ENCODE results near the gene ANKRD55.
"Not testable (repeated sequence)": the region's sequence is repeated elsewhere in the genome, so short reads cannot be mapped to it uniquely, and the experiment has no call there.

ANKRD55 gene

GRCh38 chr5:56233230-56233629 lies at the start of gene ANKRD55:
Gene ANKRD55 (minus strand): TSS chr5:56233330. CDS start chr5:56232913, 417 bp downstream.
- no peak for DNase-seq (ENCODE audit: low spot score)

GRCh38 chr5:56282216-56282615 lies 49.1 kb upstream of the ANKRD55 start:
- peak; percentile 44 for DNase-seq (ENCODE audit: low spot score)

DNA sequence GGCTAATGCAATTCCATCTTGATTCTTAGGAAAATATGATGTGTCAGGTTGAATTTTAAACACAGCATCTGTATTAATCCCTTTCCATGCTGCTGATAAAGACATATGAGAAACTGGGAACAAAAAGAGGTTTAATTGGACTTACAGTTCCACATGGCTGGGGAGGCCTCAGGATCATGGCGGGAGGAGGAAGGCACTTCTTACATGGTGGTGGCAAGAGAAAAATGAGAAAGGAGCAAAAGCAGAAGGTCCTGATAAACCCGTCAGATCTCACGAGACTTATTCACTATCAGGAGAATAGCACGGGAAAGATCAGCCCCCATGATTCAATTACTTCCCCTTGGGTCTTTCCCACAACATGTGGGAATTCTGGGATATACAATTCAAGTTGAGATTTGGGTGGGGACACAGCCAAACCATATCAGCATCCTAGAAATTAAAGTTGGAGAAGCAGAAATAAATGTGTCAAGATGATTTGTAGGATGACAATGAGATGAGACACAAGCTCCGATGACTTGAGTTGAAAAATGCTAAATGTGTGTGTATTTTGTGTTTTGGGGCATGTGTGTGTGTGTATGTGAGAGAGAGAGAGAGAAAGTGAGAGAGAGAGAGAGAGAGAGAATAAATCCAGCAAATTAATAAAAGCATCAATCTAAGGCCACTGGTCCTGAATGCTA lies 48.5 kb upstream of the ANKRD55 start:
- no peak for DNase-seq (ENCODE audit: low spot score)

- DNase-seq (ENCODE audit: low spot score), result peak; percentile 96
These were observed 46.8 kb upstream of the ANKRD55 start for GRCh38 chr5:56279979-56280378.

- DNase-seq (ENCODE audit: low spot score), result peak; percentile 13
These were observed 46.2 kb upstream of the ANKRD55 start for GRCh38 chr5:56279291-56279690.

DNA sequence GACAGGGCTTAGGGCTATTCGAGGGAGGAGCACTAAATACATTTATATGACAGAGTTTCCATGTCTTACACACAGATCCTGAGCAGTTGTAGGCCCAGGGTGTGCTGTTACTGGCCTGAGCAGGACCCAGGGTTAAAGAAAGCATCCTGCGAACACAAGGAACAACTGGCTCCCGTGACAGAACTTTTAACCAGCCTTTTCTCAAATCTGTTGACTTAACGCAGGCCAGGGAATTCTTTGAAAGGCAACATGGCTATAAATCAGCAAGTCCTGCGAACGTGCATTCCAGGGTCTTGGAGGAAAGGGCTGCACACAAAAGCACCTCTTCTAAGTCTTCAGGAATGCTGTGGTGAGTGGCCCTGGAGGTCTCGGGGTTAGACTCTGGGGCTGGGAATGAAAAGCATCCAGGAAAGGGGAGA lies 45.2 kb upstream of the ANKRD55 start:
- peak; percentile 98 for DNase-seq (ENCODE audit: low spot score)

GRCh38 chr5:56277573-56277972 lies 44.4 kb upstream of the ANKRD55 start:
- no peak for DNase-seq (ENCODE audit: low spot score)

DNA sequence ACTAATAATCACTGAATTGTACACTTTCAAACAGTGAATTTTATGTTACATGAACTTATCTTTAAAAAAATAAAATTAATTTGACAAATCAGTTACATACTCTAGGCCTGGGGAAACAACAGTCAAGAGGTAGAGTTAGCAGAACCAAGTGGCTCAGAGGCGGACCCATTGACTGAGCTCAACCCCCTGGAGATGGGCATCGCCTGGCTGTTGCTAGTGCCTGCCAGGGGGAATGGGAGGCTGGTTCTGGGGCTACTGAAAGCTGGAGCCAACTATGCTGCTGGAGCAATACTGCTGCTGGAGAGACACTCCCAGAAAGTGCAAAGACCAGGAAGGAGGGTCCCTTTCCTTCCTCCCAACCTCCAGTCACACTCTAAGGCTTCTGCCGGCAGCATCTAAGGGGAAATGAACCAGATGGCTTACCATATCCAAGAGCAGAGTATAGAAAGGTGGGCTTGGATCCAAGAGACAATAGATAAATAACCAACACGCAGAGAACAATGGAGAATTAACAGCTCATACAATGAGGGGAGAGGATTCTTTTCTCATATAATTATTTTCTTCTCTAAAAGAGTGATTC lies 40.3 kb upstream of the ANKRD55 start:
- no peak for DNase-seq (ENCODE audit: low spot score)

DNA sequence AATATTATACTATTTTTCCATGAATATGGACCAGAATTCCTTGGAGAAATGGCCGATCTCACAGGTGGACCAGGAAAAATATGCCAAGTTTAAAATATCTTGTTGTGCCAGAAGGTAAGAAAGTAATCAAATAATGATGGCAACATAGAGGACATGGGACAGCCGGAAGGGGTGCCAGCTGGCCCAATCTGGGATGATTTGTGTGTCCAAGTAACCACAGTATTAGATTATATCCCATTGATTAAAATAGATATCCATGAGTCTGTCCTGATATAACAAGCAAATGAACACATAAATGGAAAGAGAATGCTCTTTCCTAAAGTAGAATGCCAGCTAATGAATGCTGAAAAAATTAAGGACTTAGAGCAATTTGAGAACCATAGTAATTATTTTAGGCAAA lies 39.6 kb upstream of the ANKRD55 start:
- no peak for DNase-seq (ENCODE audit: low spot score)

DNA sequence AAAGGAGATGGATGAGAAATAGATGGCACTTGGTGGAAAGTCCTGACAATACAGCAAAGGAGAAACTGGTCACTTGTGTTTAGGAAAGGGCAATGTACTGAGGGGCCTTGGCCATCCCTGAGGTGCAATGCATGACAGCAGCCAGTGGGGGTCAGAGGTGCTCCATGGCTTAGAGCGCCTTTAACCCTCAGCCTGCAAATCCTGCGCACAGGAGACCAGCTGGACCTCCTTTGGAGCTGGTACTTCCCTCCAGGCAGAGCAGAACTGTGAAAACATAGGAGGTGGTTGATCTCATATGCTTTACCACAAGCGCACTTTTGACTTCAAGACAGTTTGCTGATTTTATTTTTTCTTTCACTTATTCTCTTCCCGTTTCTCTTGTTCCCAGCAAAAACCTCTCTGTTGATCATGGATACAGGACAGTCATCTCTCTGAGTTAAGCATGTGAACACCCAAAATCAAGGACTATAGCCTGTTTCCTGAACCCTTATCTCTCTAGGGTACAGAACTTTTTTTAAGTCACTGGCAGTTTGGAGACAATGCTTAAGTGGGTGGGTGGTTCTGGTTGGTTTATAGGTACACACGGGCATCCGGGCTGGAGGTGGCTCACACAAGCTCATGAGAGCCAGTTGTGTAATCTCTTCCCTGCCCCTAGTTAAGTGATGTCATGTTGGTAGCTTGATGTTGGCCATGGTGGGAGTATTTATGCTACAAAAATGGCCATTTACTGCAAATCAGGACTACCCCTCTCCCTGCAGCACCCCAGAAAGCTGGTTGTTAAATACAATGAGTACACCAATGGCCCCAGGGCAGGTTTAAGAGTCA lies 37.6 kb upstream of the ANKRD55 start:
- DNase-seq (ENCODE audit: low spot score), result peak; percentile 92

GRCh38 chr5:56270058-56270457 lies 36.9 kb upstream of the ANKRD55 start:
- DNase-seq (ENCODE audit: low spot score), result peak; percentile 19

DNA sequence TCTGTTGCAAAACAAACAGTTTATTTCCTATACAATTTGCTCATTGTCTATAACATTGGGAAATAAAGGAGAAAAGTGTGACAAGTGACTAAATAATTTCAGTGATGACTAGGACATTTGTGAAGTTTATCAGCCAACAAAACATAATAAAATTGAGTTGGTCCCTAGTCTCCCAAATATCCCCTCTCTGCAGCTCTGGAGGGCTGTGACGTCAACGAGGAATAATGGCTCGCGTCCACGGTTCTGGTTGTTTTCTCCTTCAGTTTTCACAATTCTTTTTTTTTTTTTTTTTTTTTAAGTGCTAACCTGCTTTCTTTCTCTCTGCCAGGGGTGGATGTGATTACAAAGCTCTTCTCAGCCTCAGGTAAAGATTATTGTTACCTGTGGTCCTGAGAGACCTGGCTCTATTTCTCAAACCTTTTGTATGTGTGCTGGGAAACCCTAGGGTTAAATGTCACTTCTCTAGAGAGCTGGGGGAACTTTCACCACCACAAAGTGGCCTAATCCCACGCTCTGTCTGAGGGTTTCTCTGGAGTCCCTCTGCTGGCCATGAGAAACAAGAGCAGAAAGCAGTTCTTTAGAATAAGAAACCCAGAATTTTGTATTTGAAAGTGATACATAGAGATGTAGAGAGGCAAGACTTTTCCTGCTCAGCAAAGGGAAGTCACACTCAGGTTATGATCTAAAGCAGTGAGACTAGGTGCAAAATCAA lies 36.2 kb upstream of the ANKRD55 start:
- peak; percentile 61 for DNase-seq (ENCODE audit: low spot score)

GRCh38 chr5:56268707-56269106 lies 35.6 kb upstream of the ANKRD55 start:
- DNase-seq (ENCODE audit: low spot score), result not testable (repeated sequence)

DNA sequence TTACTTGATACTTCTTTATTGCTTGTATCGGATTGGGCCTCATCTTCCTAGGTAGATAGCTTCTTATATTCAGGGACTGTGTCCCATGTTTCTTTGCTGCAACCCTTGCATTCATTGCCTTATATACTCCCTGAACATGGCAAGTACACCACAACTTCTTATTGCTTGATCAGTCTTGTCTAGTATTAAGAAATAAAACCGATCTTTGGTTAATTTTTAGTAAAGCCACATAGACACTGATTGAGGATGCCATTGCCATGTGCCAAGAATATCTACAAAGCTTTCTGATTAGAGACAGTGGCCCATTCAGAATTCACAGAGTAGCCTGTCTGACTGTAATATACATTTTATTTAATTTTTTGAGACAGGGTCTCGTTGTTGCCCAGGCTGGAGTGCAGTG lies 34.7 kb upstream of the ANKRD55 start:
- DNase-seq (ENCODE audit: low spot score), result peak; percentile 17

DNA sequence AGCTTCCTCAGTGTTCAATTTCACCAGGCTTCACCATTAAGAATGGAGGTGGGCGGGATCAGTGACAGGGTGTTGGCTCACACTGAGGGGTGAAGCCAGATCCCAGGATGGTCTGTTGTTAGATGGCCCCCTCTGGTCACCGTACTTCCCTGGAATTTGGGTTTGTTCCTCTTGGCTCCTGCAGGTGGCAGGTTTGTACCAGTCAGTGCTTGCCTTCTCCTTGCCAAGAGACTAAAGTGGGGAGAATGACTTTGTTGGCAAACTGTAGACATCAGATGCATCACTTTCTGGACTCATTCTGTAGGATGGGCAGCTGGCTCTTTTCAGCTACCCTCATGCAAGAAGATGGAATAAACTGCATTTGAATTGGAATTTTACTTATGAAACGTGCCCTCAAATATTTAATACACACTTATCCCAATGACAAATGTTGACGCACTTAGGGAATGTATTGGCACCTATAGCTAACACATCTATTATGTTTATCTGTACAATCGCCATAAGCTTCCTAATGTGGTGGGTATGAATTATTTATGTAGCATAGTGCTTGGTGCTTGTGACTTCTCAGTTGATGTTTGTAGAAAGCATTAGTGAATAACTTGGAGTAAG lies 31.4 kb upstream of the ANKRD55 start:
- peak; percentile 71 for DNase-seq (ENCODE audit: low spot score)

GRCh38 chr5:56262279-56262678 lies 29.1 kb upstream of the ANKRD55 start:
- DNase-seq (ENCODE audit: low spot score), result no peak

DNA sequence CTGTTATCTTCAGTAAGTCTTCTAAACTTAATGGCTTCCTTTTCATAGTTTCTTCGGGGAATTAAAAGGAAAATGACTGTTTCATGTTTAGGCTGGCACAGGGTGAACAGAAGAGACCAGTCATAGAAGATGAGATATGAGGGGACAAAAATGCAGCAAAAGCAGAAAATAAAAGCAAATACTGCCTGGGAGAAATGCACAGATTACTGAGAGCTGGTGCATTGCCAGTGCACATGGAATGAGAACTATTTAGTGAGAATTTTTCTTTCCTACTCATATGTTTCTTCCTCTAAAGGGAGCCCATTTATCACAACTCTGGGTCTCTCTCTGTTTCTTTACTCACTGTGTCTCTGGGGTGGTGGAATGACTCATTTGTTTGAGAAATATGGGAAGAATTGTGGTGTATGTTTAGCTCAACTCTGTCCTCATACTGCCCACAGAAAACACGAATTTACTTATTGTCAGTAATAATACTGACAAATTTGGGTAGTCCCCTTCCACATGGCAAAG lies 25.9 kb upstream of the ANKRD55 start:
- DNase-seq (ENCODE audit: low spot score), result peak; percentile 81

DNA sequence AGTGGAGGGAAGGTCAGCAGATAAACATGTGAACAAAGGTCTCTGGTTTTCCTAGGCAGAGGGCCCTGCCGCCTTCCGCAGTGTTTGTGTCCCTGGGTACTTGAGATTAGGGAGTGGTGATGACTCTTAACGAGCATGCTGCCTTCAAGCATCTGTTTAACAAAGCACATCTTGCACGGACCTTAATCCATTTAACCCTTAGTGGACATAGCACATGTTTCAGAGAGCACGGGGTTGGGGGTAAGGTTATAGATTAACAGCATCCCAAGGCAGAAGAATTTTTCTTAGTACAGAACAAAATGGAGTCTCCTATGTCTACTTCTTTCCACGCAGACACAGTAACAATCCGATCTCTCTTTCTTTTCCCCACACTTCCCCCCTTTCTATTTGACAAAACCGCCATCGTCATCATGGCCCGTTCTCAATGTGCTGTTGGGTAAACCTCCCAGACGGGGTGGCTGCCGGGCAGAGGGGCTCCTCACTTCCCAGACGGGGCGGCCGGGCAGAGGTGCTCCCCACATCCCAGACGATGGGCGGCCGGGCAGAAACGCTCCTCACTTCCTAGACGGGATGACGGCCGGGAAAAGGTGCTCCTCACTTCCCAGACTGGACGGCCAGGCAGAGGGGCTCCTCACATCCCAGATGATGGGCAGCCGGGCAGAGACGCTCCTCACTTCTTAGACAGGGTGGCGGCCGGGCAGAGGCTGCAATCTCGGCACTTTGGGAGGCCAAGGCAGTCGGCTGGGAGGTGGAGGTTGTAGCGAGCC lies 24.8 kb upstream of the ANKRD55 start:
- not testable (repeated sequence) for DNase-seq (ENCODE audit: low spot score)

- DNase-seq (ENCODE audit: low spot score), result no peak
These were observed 23.9 kb upstream of the ANKRD55 start for GRCh38 chr5:56257010-56257409.

GRCh38 chr5:56255502-56255901 lies 22.4 kb upstream of the ANKRD55 start:
- no peak for DNase-seq (ENCODE audit: low spot score)

DNA sequence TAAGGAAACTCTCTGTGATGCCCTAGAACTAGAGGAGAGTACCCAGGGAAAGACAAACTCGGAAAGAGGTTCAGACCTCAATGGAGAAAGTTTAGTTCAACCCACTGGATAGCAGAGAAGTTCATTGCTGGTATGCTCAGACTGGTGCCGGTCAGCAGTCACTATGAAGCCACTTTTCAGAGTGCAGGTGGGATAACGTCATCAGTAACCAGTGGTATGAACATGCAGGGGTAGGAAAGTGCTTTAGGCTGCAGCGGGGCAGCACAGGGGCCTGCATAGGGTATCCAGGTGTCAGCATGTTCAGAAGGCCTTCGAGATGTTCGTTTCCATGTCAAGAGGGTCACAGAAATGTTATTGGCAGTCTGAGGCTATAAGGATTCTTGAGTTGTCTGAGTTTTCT lies 20.8 kb upstream of the ANKRD55 start:
- DNase-seq (ENCODE audit: low spot score), result no peak
